Stimulated activated memory B cell treated with anti-CD40 and anti-IgM and Interleukin-4, amounts not matched to agents 10 μg/mL and 1 μg/mL and 100 μg/mL, for 72 hours (primary cell): Measurements from ENCODE around the gene C3.
"Not testable (repeated sequence)": the region's sequence is repeated elsewhere in the genome, so short reads cannot be mapped to it uniquely, and the experiment has no call there.

Source experiments
- ATAC-seq: fragments of 150-1000 bp; cut with Tn5 transposase; 2 replicates; pipeline ENCODE4 v1.10.0; 2021
- H3K27ac Mint-ChIP-seq: one replicate; pipeline ENCODE4 v1.8.0; 2022; ENCODE audit warnings: mild to moderate bottlenecking, mixed read lengths
- H3K27me3 Mint-ChIP-seq: one replicate; pipeline ENCODE4 v1.8.0; 2022; ENCODE audit warnings: mixed read lengths
- H3K36me3 Mint-ChIP-seq: one replicate; pipeline ENCODE4 v1.8.0; 2022; ENCODE audit warnings: mixed read lengths
- H3K4me1 Mint-ChIP-seq: one replicate; pipeline ENCODE4 v1.8.0; 2022; ENCODE audit warnings: mixed read lengths
- H3K4me3 Mint-ChIP-seq: one replicate; pipeline ENCODE4 v1.8.0; 2022; ENCODE audit warnings: mild to moderate bottlenecking, moderate library complexity, mixed read lengths
- H3K9me3 Mint-ChIP-seq: one replicate; pipeline ENCODE4 v1.8.0; 2022; ENCODE audit warnings: mixed read lengths

Gene C3

DNA sequence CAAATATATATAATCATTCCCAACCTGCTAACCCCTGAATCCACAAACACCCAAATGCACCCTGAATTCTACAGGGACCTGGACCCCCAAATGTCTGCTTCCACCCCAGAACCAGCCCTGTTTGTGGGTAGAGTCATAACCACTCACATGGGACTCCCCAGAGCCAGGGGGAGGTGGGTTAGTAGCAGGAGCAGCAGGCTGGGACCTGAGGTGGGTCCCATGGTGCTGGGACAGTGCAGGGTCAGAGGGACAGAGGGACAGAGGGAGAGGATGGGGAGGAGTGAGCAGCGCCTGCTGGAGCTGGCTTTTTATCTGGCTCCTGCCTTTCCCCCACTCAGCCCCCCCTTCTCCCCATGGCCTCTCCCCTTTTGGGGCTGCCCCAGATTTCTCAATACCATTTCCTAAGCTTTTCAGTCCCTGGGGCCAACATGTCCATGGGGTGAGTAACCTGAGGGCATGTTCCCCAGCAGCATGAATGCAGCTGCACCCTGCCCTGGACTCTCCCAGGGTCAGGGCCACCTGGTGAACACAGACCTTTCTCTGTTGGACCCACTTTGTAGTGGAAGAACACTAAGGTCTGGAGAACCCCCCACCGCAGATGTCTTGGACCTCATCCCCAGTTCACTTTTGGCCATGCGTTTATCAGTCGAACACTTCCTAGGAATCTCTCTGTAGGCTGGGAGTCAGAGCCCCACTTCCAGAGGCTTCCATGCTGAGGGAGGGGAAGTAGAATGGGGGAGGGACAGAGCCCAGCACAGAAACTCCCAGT lies at the start of gene C3:
Gene C3, minus strand, starts transcription at position 282 of the 769 bp plus-strand sequence. Its CDS starts 61 bp downstream, at position 221.
- H3K27me3 Mint-ChIP-seq: no peaks in the 10 kb centered on the region
- no peak for ATAC-seq
- peak within 1 kb of the TSS; percentile 87 for H3K27ac Mint-ChIP-seq
- H3K4me1 Mint-ChIP-seq: peaks cover 57% of the 10 kb centered on the region
- peaks cover 7% of the 10 kb centered on the region for H3K9me3 Mint-ChIP-seq
- peak within 1 kb of the TSS; percentile 46 for H3K4me3 Mint-ChIP-seq
- H3K36me3 Mint-ChIP-seq: no peaks in the 10 kb centered on the region

- Mint-ChIP-seq H3K36me3 (no peaks in the 10 kb centered on the region), H3K4me3 (no peak overlapping the region), H3K27ac (peak overlapping the region; percentile 50), H3K9me3 (peaks cover 5% of the 10 kb centered on the region), H3K4me1 (peaks cover 45% of the 10 kb centered on the region), H3K27me3 (no peaks in the 10 kb centered on the region)
- no peak for ATAC-seq
Observed at GRCh38 chr19:6769006-6769619, 48.7 kb upstream of the C3 start.

DNA sequence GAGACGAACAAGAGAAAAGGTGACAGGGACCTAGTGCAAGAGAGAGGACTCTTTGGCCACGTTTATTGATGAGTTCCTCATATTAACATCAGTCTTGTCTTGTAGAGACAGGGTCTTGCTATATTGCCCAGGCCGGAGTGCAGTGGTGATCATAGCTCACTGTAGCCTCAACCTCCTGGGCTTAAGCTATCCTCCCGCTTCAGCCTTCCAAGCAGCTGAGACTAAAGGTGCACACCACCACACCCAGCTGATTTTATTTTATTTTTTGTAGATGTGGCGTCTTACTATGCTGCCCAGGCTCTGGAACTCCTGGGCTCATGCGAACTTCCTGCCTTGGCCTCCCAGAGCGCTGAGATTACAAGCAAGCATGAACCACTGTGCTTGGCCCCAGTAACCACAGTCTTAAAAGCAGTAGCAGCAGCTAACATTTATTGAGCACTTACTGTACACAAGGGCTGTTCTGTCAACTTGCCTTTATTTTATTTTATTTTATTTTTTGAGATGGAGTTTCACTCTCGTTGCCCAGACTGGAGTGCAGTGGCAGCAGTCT lies 47.9 kb upstream of the C3 start:
- peak overlapping the region; percentile 78 for H3K4me3 Mint-ChIP-seq
- H3K27me3 Mint-ChIP-seq: no peaks in the 10 kb centered on the region
- peaks cover 38% of the 10 kb centered on the region for H3K4me1 Mint-ChIP-seq
- peak overlapping the region; percentile 78 for H3K27ac Mint-ChIP-seq
- peaks cover 5% of the 10 kb centered on the region for H3K9me3 Mint-ChIP-seq
- ATAC-seq: no peak
- H3K36me3 Mint-ChIP-seq: no peaks in the 10 kb centered on the region

DNA sequence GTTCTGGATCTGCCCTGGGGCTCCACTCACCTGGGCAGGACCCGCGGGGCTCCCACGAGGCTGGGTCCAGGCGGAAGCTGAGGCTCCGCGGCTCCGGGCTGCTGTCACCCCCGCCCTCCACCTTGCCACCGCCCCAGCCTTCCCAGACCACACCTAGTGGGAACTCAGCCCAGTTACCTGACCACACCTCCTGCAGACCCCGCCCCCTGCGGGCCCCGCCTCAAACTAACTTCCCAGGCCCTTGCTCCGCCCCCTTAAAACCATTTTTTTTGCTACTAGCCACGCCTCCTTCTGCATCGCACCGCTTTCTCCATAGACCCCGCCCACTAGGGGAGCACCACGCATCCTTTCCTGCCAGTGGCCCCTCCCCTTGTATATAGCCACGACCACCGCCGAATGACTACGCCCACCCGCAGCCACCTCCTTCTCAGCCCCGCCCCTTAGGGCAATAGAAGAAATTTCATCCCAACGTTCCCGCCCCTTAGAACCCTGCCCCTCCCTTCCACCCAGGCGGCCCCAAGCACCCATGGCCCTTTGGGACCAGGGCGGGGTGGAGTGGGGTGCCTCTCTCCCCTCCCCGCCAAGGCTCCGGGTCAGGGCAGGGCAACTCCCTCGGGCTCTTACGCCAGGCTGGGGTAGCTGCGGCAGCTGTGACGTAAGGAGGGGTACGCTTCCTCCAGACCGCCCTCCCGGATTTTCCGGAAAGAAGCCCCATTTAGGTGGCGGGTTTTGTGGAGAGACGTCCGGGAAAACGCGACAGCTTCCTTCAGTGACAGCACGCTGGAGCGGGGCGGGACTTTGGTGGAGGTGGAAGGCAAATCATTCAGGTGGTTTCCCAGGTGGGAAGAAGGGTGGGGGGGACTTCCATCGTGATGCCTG lies 47.1 kb upstream of the C3 start, which contains the start of gene SH2D3A:
Gene SH2D3A, minus strand, starts transcription at position 79 of the 879 bp plus-strand sequence. CDS start 3,687 bp downstream, outside the sequence.
- no peaks in the 10 kb centered on the region for H3K27me3 Mint-ChIP-seq
- H3K4me1 Mint-ChIP-seq: peaks cover 37% of the 10 kb centered on the region

DNA sequence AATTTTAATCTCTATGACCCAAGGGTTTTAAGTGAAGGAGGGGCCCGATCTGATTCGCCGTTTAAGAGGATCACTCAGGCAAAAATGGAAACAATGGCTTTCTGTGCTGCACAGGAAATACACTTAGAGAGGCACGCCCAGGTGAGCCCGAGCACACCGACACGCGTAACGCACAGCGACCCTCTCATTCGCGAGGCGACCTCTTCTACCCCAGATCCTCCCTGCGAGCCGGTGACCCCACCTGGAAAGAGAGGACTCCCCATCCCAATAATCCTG lies 46.6 kb upstream of the C3 start:
- H3K9me3 Mint-ChIP-seq: peaks cover 5% of the 10 kb centered on the region
- ATAC-seq: peak; percentile 59
- H3K4me1 Mint-ChIP-seq: peaks cover 32% of the 10 kb centered on the region
- peak overlapping the region; percentile 78 for H3K27ac Mint-ChIP-seq
- peak overlapping the region; percentile 78 for H3K4me3 Mint-ChIP-seq
- H3K36me3 Mint-ChIP-seq: no peaks in the 10 kb centered on the region
- H3K27me3 Mint-ChIP-seq: no peaks in the 10 kb centered on the region

More for the DNA sequence above, 47.1 kb upstream of the C3 start, which contains the start of gene SH2D3A:
- Mint-ChIP-seq H3K9me3 (peaks cover 5% of the 10 kb centered on the region), H3K4me3 (peak within 1 kb of the TSS; percentile 78), H3K27ac (peak within 1 kb of the TSS; percentile 78), H3K36me3 (no peaks in the 10 kb centered on the region)
- peak; percentile 88 for ATAC-seq

DNA sequence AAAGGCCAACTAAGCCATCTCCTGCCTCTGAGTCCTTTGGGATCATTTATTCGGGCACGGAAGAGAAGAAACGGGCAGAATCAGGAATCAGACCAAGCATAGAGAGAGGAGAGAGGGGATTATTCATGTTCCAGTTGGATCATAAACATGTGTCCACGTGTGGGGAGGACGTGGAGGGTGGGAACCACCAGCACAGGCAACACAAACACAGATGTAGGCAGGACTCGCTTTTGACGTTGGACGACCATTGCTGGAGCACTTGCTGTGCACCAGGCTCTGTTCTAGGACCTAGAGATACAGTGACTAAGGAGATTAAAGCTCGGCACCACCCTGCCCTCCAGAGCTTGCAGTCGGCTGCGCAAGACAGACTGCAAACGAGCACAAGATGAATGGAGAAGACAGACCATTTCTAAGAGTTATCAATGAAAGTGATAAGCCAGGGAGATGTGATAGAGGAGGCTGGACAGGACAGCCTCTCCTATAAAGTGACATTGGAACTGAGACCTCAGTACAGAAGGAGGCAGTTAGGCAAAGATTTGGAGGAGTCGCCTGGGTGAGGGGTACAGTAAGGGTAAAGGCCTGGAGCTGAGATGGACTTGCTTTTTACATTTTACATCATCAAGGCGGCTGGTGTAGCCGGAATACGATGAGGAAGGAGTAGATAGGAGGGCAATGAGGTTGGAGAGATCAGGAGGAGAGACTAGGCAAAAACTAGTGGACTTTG lies 46.1 kb upstream of the C3 start:
- H3K36me3 Mint-ChIP-seq: no peaks in the 10 kb centered on the region
- H3K4me1 Mint-ChIP-seq: peaks cover 27% of the 10 kb centered on the region
- no peak for ATAC-seq
- peak overlapping the region; percentile 78 for H3K4me3 Mint-ChIP-seq
- H3K9me3 Mint-ChIP-seq: peaks cover under 1% of the 10 kb centered on the region
- H3K27ac Mint-ChIP-seq: peak overlapping the region; percentile 78
- H3K27me3 Mint-ChIP-seq: no peaks in the 10 kb centered on the region

GRCh38 chr19:6765738-6766356 lies 45.4 kb upstream of the C3 start:
- peak overlapping the region; percentile 78 for H3K27ac Mint-ChIP-seq
- peak overlapping the region; percentile 78 for H3K4me3 Mint-ChIP-seq
- no peaks in the 10 kb centered on the region for H3K9me3 Mint-ChIP-seq
- H3K36me3 Mint-ChIP-seq: peaks cover 5% of the 10 kb centered on the region
- peaks cover 24% of the 10 kb centered on the region for H3K4me1 Mint-ChIP-seq
- ATAC-seq: no peak
- H3K27me3 Mint-ChIP-seq: no peaks in the 10 kb centered on the region

DNA sequence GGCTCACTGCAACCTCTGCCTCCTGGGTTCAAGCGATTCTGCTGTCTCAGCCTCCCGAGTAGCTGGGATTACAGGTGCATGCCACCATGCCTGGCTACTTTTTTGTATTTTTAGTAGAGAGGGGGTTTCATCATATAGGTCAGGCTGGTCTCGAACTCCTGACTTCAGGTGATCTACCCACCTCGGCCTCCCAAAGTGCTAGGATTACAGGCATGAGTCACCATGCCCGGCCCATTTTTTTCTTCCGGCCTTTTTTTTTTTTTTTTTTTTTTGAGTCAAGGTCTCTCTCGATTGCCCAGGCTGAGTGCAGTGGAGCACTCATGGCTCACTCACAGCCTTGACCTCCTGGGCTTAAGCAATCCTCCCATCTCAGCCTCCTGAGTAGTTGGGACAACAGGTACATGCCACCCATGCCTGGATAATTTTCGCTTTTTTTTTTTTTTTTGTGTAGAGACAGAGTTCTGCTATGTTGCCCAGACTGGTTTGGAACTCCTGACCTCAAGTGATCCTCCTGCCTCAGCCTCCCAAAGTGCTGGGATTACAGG lies 41.9 kb upstream of the C3 start:
- peaks cover 24% of the 10 kb centered on the region for H3K36me3 Mint-ChIP-seq
- H3K4me1 Mint-ChIP-seq: peaks cover 22% of the 10 kb centered on the region
- H3K4me3 Mint-ChIP-seq, H3K27ac Mint-ChIP-seq, H3K27me3 Mint-ChIP-seq, ATAC-seq, H3K9me3 Mint-ChIP-seq: not testable (repeated sequence)

- no peaks in the 10 kb centered on the region for H3K27me3 Mint-ChIP-seq
- no peaks in the 10 kb centered on the region for H3K9me3 Mint-ChIP-seq
- H3K4me3 Mint-ChIP-seq: no peak overlapping the region
- H3K4me1 Mint-ChIP-seq: peaks cover 19% of the 10 kb centered on the region
- peaks cover 26% of the 10 kb centered on the region for H3K36me3 Mint-ChIP-seq
- ATAC-seq: no peak
- no peak overlapping the region for H3K27ac Mint-ChIP-seq
Observed at GRCh38 chr19:6761053-6761676, 40.7 kb upstream of the C3 start.

DNA sequence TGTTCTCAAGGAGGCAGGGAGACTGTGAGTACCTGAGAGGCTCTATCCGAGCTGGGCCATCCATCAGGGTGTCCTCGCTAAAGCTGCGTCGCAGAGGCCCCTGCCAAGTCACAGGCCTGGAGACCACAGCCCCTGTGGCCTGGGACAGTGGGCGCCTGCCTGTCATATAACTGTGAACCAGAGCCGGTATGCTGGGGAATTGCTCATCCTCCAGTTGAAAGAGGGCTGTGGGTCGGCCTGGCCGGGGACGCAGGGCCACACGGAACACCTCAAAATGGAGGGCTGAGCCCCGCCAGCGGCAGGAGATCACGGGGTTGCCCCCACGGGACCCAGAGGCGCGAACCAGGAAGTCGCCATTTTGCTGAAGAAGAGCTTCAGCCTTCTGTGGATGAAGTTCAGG lies 40.2 kb upstream of the C3 start:
- no peak for ATAC-seq
- H3K4me1 Mint-ChIP-seq: peaks cover 16% of the 10 kb centered on the region
- H3K9me3 Mint-ChIP-seq: no peaks in the 10 kb centered on the region
- H3K27ac Mint-ChIP-seq: no peak overlapping the region
- H3K4me3 Mint-ChIP-seq: no peak overlapping the region
- H3K36me3 Mint-ChIP-seq: peaks cover 26% of the 10 kb centered on the region
- no peaks in the 10 kb centered on the region for H3K27me3 Mint-ChIP-seq

DNA sequence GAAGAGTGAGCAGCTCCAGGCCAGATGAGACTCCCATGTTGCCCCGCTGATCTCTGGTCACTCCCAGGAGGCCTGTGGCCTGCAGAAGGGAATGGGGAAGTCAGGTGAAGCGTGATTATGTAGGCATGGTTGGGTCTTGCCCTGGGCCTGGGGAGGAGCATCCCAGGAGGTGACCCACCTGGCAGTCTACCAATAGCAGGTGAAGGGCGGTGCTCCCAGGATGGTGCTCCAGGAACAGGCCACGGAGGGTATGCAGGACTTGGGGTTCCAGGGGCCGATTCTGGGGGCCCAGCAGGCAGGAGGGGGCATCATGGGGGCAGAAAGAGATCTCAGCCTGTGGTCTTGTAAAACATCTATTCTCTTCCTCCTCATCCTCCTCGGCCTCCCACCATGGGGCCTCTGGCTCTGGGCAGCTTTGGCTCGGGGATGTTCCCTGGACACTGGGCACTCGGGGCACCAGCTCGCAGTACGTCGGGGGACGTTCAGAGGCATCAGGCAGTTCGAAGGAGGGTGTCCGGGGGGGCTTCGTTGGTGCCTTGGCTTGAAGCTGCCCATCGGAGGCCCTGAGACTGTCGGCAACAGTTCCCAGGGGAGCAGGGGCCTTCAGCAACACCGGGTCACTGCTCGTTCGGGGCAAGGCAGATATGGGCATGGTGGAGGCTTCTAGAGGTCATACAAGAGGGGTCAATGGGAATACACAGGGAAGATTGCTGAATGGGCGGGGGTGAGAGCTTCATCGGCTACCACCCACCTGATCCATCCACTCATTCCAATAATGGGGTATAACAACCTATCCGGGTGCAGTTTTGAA lies 34.4 kb upstream of the C3 start:
- peaks cover 40% of the 10 kb centered on the region for H3K4me1 Mint-ChIP-seq
- H3K27me3 Mint-ChIP-seq: no peaks in the 10 kb centered on the region
- H3K36me3 Mint-ChIP-seq: peaks cover 50% of the 10 kb centered on the region
- H3K27ac Mint-ChIP-seq: peak overlapping the region; percentile 74
- no peak overlapping the region for H3K4me3 Mint-ChIP-seq
- ATAC-seq: no peak
- no peaks in the 10 kb centered on the region for H3K9me3 Mint-ChIP-seq

DNA sequence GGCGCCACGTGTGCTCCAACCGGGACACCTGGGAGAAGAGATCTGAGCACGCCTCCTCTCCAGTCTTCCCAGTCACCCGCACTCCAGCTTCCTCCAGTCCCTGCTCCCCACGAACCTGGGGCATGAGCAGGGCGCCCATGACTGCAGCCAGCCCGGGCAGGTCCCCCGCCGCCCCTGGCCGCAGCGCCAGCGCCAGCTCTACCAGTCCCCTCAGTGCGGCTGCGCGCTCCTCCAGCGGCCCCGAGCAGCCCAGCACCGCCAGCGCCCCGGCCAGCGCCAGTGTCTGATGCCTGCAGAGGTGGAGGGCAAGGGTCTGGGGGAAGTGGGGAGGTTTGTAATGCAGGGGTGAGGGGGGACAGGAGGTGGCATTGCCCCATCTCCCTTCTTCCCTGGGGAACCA lies 33.7 kb upstream of the C3 start:
- peaks cover 57% of the 10 kb centered on the region for H3K36me3 Mint-ChIP-seq
- peaks cover 40% of the 10 kb centered on the region for H3K4me1 Mint-ChIP-seq
- H3K9me3 Mint-ChIP-seq: no peaks in the 10 kb centered on the region
- H3K4me3 Mint-ChIP-seq: peak overlapping the region; percentile 95
- peak overlapping the region; percentile 96 for H3K27ac Mint-ChIP-seq
- H3K27me3 Mint-ChIP-seq: no peaks in the 10 kb centered on the region
- no peak for ATAC-seq
